Endothelial cell of umbilical vein (primary cell): ENCODE data around the gene CDHR1. TPM values are rescaled to one million over a fixed set of nuclear protein-coding genes. Genes with fewer than 3 reads are reported as not detected.

Experiments used
- BruUV-seq: library from RNA; stranded (reverse); fragments of 400-500 nt; replicated peaks from 2 replicates; lab custom pipeline; 2021; lab: Mats Ljungman, UMichigan
- CTCF ChIA-PET: fragments of 300-600, 350-600 bp; sonication (Branson Sonifier 250); formaldehyde crosslinking; loops from one replicate; lab custom pipeline; 2021; ENCODE audit warnings: antibody characterized with exemption, inconsistent platforms; lab: Charles Lee
- POLR2A ChIA-PET: fragments of 300-600, 350-600 bp; sonication (Branson Sonifier 250); formaldehyde crosslinking; loops from one replicate; lab custom pipeline; 2021; ENCODE audit warnings: antibody characterized with exemption, inconsistent platforms; lab: Charles Lee
- DNase-seq: peaks from one replicate; pipeline ENCODE4 v3.0.0-alpha.2; 2011; ENCODE audit warnings: low read depth, low spot score
- FAIRE-seq: peaks from 2 replicates; lab custom pipeline; 2011; peaks lifted over from hg19 to GRCh38; lab: Jason Lieb, UNC
- H2AFZ ChIP-seq: 2 replicates; pipeline ENCODE4 v1.6.0; 2012; ENCODE audit warnings: low read depth, low read length, control low read depth, inconsistent platforms
- H3K27ac ChIP-seq: 2 replicates; pipeline ENCODE4 v1.5.1; 2011; ENCODE audit warnings: low read depth, mild to moderate bottlenecking, control low read depth, low read length, moderate library complexity; ENCODE audit not compliant: insufficient read depth
- H3K27me3 ChIP-seq, 2 experiments: 2 replicates each; pipeline versions ENCODE4 v1.6.0 to v1.6.1; 2011; ENCODE audit warnings: low read length in 2 of 2, mixed read lengths in 1 of 2; ENCODE audit not compliant: control insufficient read depth in 2 of 2, insufficient read depth in 2 of 2
- H3K36me3 ChIP-seq, 2 experiments: 2 replicates in 1 of 2; 3 replicates in 1 of 2; pipeline ENCODE4 v1.5.1; 2011; ENCODE audit warnings: low read length in 2 of 2, mild to moderate bottlenecking in 1 of 2, moderate library complexity in 1 of 2; ENCODE audit not compliant: control insufficient read depth in 2 of 2, insufficient read depth in 2 of 2; ENCODE audit errors: extremely low read depth in 1 of 2
- H3K4me1 ChIP-seq: 3 replicates; pipeline ENCODE4 v1.5.1; 2011; ENCODE audit warnings: mild to moderate bottlenecking, low read length; ENCODE audit not compliant: control insufficient read depth, insufficient read depth; ENCODE audit errors: extremely low read depth
- H3K4me2 ChIP-seq: 2 replicates; pipeline ENCODE4 v1.6.1; 2011; ENCODE audit warnings: low read length, control low read depth, mixed read lengths; ENCODE audit not compliant: insufficient read depth
- H3K4me3 ChIP-seq, 3 experiments: fragments of 200-600 bp in 1 of 3; sonication (generic), shearing (Covaris generic) in 1 of 3; replicated peaks in 1 of 3; 2 replicates each; pipeline ENCODE4 v1.5.1; 2011 to 2016; ENCODE audit warnings: control low read depth in 3 of 3, low read length in 3 of 3, mild to moderate bottlenecking in 2 of 3, inconsistent platforms in 1 of 3, low read depth in 1 of 3, moderate library complexity in 1 of 3; ENCODE audit not compliant: insufficient read depth in 1 of 3
- H3K79me2 ChIP-seq: 2 replicates; pipeline ENCODE4 v1.6.0; 2012; ENCODE audit warnings: low read length, inconsistent platforms; ENCODE audit not compliant: control insufficient read depth, insufficient read depth
- H3K9ac ChIP-seq: replicated peaks from 2 replicates; pipeline ENCODE3; 2011; ENCODE audit warnings: low read length, control low read depth; ENCODE audit not compliant: insufficient read depth; ENCODE audit errors: extremely low read depth
- H3K9me1 ChIP-seq: replicated peaks from 3 replicates; pipeline ENCODE4 v1.6.0; 2011; ENCODE audit warnings: mild to moderate bottlenecking, low read length; ENCODE audit not compliant: control insufficient read depth, insufficient read depth; ENCODE audit errors: extremely low read depth
- H3K9me3 ChIP-seq: replicated peaks from 2 replicates; pipeline ENCODE4 v1.5.1; 2012; ENCODE audit warnings: low read length, inconsistent platforms; ENCODE audit not compliant: control insufficient read depth, insufficient read depth
- H4K20me1 ChIP-seq: replicated peaks from 2 replicates; pipeline ENCODE3; 2011; ENCODE audit warnings: mild to moderate bottlenecking, low read length; ENCODE audit not compliant: control insufficient read depth, insufficient read depth; ENCODE audit errors: extremely low read depth
- CTCF ChIP-seq, 2 donors: IDR thresholded peaks; 1 replicate in 1 of 2; 2 replicates in 1 of 2; pipeline ENCODE4 v1.5.1; 2011; ENCODE audit warnings: low read length in 2 of 2, mild to moderate bottlenecking in 2 of 2, moderate library complexity in 2 of 2, control low read depth in 1 of 2, inconsistent platforms in 1 of 2, low read depth in 1 of 2; ENCODE audit not compliant: insufficient read depth in 1 of 2; ENCODE audit errors: extremely low read depth in 1 of 2
- EZH2 ChIP-seq: IDR thresholded peaks from 2 replicates; pipeline ENCODE4 v1.6.1; 2012; ENCODE audit warnings: borderline replicate concordance, low read depth, mild to moderate bottlenecking, moderate library complexity, low read length, inconsistent platforms; ENCODE audit not compliant: severe bottlenecking
- FOS ChIP-seq: IDR thresholded peaks from 2 replicates; pipeline ENCODE4 v1.6.1; 2011; ENCODE audit warnings: mild to moderate bottlenecking, low read length, moderate library complexity, borderline replicate concordance; ENCODE audit not compliant: insufficient read depth
- GATA2 ChIP-seq: IDR thresholded peaks from 2 replicates; pipeline ENCODE4 v1.7.0; 2011; ENCODE audit warnings: low read depth, mild to moderate bottlenecking, moderate library complexity, mixed read lengths, low read length; ENCODE audit not compliant: insufficient read length, insufficient read depth
- JUN ChIP-seq: IDR thresholded peaks from 2 replicates; pipeline ENCODE4 v1.6.1; 2011; ENCODE audit warnings: borderline replicate concordance, low read depth; ENCODE audit not compliant: insufficient read length, insufficient read depth
- MAX ChIP-seq: IDR thresholded peaks from 2 replicates; pipeline ENCODE4 v1.6.1; 2011; ENCODE audit not compliant: insufficient read depth, insufficient read length
- MYC ChIP-seq: IDR thresholded peaks from one replicate; pipeline ENCODE4 v1.6.1; 2011; ENCODE audit warnings: mild to moderate bottlenecking, low read depth, low read length
- POLR2A ChIP-seq: IDR thresholded peaks from 2 replicates; pipeline ENCODE4 v1.6.1; 2012; ENCODE audit warnings: low read depth, mild to moderate bottlenecking, control low read depth, low read length
- POLR2AphosphoS5 ChIP-seq: IDR thresholded peaks from 2 replicates; pipeline ENCODE4 v1.6.1; 2012; ENCODE audit warnings: low read depth, mild to moderate bottlenecking, control low read depth, low read length, moderate library complexity; ENCODE audit not compliant: insufficient read depth
- dilution Hi-C: fragments of 300-500 bp; cut with MboI; formaldehyde crosslinking; loops from one replicate; pipeline ENCODE4 v1.15.0; 2019; ENCODE audit warnings: low sequenced_read_pairs; ENCODE audit not compliant: extremely low pct_ligation_motif_present
- intact Hi-C: fragments of 100-400 bp; cut with micrococcal nuclease; formaldehyde crosslinking; loops from one replicate; pipeline ENCODE4 v1.10.0; 2022
- polyA plus RNA-seq, 4 experiments: library from polyadenylated mRNA; depleted of rRNA in 3 of 4; stranded (reverse) in 3 of 4; unstranded in 1 of 4; fragments of >200 nt; gene quantifications; 2 replicates each; pipeline versions ENCODE4 v1.2.1 to v1.2.3, GENCODE V29; 2011 to 2012; ENCODE audit warnings: missing spikeins in 1 of 4
- total RNA-seq: library from RNA; stranded (reverse); gene quantifications from 2 replicates; pipeline ENCODE4 v1.2.3, GENCODE V29; 2021

The CDHR1 gene
- total and polyA plus RNA-seq, 2 donors (not counting 3 experiments of a cell fraction or from before 2014, with no cell fraction given) = 0.11 to 0.53 TPM

GRCh38 chr10:84198206-84198915 is 4.0 kb downstream of the CDHR1 start:
- intact Hi-C loops (no loop called here), dilution Hi-C loops (no loop called here)
- CTCF ChIA-PET = no interaction called here
- no peaks in the 10 kb centered on the region for H3K4me1 ChIP-seq
- no peaks in the 10 kb centered on the region for H4K20me1 ChIP-seq
- POLR2A ChIA-PET = no interaction called here
- BruUV-seq = no TSS peak
- no peak overlapping the region for H3K4me3 ChIP-seq
- H3K4me2 ChIP-seq = no peak overlapping the region
- FAIRE-seq (no peak), DNase-seq (no peak)
- no peaks in the 10 kb centered on the region for H3K9me1 ChIP-seq
- no peaks in the 10 kb centered on the region for H3K36me3 ChIP-seq
- peaks cover 27 to 28% of the 10 kb centered on the region in 2 experiments for H3K27me3 ChIP-seq
- H3K9ac ChIP-seq = no peak overlapping the region
- no peak overlapping the region for H3K27ac ChIP-seq
- TF ChIP-seq MYC = no peak
- TF ChIP-seq CTCF (IDR thresholded peaks at IDR 0.05; ENCODE audit: extremely low read depth in 1 of 2, insufficient read depth in 1 of 2, low read depth in 1 of 2, low read length in 2 of 2) = no peak
- TF ChIP-seq JUN = no peak
- no peak for TF ChIP-seq MAX
- no peak for TF ChIP-seq POLR2AphosphoS5
- no peak for TF ChIP-seq FOS
- TF ChIP-seq GATA2 = no peak
- TF ChIP-seq EZH2 = no peak
- TF ChIP-seq POLR2A = no peak
- no peaks in the 10 kb centered on the region for H3K9me3 ChIP-seq
- no peaks in the 10 kb centered on the region for H3K79me2 ChIP-seq
- H2AFZ ChIP-seq = no peak overlapping the region
